Measurements from ENCODE around the gene SNAP47.
A peak's percentile ranks its signal among the peaks of the same experiment; 100 is the strongest.
"Not testable (repeated sequence)": the region's sequence is repeated elsewhere in the genome, so short reads cannot be mapped to it uniquely, and the experiment has no call there.

Gene SNAP47, protein sequence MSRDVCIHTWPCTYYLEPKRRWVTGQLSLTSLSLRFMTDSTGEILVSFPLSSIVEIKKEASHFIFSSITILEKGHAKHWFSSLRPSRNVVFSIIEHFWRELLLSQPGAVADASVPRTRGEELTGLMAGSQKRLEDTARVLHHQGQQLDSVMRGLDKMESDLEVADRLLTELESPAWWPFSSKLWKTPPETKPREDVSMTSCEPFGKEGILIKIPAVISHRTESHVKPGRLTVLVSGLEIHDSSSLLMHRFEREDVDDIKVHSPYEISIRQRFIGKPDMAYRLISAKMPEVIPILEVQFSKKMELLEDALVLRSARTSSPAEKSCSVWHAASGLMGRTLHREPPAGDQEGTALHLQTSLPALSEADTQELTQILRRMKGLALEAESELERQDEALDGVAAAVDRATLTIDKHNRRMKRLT

GRCh38 chr1:227734856-227735538 lies at the start of gene SNAP47, which contains the start of gene JMJD4:
TSS of gene SNAP47 (plus strand) at chr1:227735435. CDS start at chr1:227747737, 12,302 bp downstream.
TSS of gene JMJD4 (minus strand) at chr1:227735302. CDS start at chr1:227735273, 29 bp downstream.
- peak; percentile 86 for FAIRE-seq
- DNase-seq (ENCODE audit: low spot score) = peak; percentile 94

- FAIRE-seq (no peak), DNase-seq (ENCODE audit: low spot score) (no peak)
Observed at GRCh38 chr1:227685807-227686206, 49.4 kb upstream of the SNAP47 start.

DNA sequence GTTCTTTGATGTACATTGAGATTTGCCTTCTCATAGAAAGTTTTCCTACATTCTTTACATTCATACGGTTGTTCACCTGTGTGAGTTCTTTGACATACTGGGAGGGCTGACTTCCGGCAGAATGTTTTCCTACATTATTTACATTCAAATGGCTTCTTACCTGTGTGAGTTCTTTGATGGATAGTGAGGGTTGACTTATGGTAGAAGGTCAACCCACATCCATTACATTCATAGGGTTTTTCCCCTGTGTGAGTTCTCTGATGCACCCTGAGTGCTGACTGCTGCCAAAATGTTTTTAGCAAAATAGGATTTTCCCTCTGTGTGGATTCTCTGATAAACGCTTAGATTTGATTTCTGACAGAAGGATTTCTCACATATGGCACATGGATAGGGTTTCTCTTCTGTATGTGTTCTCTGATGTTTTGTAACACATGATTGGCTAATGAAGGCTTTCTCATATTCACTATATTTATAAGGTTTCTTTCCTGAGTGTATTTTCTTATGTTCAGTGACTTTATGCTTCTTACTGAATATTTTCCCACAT lies 37.8 kb upstream of the SNAP47 start:
- DNase-seq (ENCODE audit: low spot score) (no peak), FAIRE-seq (no peak)

DNA sequence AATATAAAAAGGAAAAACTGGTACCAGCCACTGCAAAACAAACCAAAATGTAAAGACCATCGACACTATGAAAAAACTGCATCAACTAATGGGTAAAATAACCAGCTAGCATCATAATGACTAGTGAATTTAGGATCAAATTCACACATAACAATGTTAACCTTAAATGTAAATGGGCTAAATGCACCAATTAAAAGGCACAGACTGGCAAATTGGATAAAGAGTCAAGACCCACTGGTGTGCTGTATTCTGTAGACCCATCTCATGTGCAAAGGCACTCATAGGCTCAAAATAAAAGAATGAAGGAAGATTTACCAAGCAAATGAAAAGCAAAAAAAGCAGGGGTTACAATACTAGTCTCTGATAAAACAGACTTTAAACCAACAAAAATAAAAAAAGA lies 33.6 kb upstream of the SNAP47 start:
- FAIRE-seq; DNase-seq (ENCODE audit: low spot score): not testable (repeated sequence)

DNA sequence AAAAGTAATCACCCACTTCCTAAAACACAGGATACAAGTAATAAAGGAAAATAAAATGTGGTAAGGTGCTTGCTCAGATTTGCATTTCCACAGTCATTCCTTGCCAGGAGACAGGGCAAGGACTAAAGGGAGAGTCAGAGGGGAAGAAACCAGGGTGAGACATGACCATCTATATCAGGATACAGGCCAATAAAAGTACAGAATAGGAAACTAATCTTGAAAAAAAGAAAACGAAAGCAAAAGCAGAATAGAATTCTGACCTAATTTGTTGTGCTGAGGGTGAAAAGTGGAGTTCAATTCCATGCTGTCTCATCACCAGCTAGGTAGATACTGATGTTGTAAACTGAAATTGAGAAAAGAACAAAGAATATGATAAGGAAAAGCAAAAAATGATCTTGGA lies 27.4 kb upstream of the SNAP47 start:
- FAIRE-seq (no peak), DNase-seq (ENCODE audit: low spot score) (no peak)

- DNase-seq (ENCODE audit: low spot score) (no peak), FAIRE-seq (no peak)
Observed at GRCh38 chr1:227709451-227709850, 25.8 kb upstream of the SNAP47 start.

DNA sequence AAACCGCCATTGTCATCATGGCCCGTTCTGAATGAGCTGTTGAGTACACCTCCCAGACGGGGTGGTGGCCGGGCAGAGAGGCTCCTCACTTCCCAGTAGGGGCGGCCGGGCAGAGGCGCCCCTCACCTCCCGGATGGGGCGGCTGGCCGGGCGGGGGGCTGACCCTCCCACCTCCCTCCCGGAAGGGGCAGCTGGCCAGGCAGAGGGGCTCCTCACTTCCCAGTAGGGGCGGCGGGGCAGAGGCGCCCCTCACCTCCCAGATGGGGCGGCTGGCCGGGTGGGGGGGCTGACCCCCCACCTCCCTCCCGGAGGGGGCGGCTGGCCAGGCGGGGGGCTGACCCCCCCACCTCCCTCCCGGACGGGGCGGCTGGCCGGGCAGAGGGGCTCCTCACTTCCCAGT lies 24.8 kb upstream of the SNAP47 start:
- DNase-seq (ENCODE audit: low spot score); FAIRE-seq: not testable (repeated sequence)

GRCh38 chr1:227712648-227713047 lies 22.6 kb upstream of the SNAP47 start:
- FAIRE-seq = no peak
- no peak for DNase-seq (ENCODE audit: low spot score)

GRCh38 chr1:227718932-227719331 lies 16.3 kb upstream of the SNAP47 start:
- no peak for DNase-seq (ENCODE audit: low spot score)
- no peak for FAIRE-seq

DNA sequence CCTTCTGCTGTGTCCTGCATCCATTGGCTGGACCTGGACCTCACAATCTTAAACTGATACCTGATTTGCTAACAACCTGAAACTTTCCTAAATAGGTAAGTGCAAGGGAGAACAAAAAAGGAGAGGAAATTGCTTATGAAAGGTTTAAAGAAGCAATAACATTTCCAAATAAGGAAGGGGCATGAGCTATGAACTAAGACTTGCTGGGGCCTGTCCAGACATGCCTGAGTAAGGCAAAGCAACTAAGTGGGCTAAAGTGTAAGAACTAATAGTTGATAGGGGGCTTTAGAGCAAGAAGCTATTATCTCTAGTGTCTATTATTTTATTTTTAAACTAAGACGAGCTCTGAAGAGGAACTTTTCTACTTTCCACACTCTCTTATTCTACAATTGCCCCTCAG lies 11.8 kb upstream of the SNAP47 start:
- FAIRE-seq (no peak), DNase-seq (ENCODE audit: low spot score) (no peak)

- FAIRE-seq (no peak), DNase-seq (ENCODE audit: low spot score) (no peak)
Observed at GRCh38 chr1:227725046-227725445, 10.2 kb upstream of the SNAP47 start.

DNA sequence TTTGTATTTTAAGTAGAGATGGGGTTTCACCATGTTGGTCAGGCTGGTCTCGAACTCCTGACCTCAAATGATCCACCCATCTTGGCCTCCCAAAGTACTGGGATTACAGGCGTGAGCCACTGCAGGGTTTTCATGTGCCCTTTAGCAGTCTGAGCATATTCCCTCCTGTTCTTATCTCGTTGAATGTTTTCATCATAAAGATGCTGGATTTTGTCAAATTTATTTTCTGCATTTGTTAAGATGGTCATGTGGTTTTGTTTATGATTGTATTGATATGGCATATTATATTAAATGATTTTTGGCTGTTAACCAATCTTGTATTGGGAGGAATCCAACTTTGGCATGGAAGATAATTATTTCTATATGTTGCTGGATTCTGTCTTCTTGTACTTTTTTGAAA lies 8.9 kb upstream of the SNAP47 start:
- DNase-seq (ENCODE audit: low spot score) (no peak), FAIRE-seq (no peak)

DNA sequence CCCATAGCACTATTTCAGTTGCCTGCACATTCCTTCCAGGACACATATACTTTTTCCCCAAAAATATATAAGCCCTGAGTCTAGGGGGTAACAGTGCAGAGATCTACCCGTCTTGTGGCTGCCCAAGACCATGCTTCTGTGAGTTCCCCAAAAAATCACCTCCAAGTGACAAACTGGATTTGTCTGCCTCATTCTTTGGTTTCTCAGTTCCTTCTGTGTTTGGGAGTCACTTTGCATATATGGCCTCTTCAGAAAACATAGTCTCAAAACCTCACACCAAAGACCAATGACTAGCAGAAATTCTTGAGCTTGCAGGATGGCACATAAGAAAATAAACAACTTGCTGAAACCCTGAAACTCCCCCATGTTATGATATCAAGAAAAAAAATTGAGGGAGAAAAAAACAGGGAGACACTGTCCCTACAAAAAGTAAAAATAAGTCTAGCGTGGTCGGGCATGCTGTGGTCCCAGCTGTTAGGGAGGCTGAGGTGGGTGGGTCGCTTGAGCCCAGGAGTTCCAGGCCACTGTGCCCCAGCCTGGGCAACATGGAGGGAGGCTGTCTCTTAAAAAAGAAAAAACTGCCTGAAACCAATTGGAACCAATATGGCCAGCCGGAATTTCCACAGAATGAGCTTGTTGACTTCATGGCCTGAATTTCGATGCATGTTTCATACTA lies 8.2 kb upstream of the SNAP47 start:
- FAIRE-seq = no peak
- DNase-seq (ENCODE audit: low spot score) = no peak

- peak; percentile 94 for DNase-seq (ENCODE audit: low spot score)
- peak; percentile 35 for FAIRE-seq
Observed at GRCh38 chr1:227728059-227728891, 7.0 kb upstream of the SNAP47 start.

DNA sequence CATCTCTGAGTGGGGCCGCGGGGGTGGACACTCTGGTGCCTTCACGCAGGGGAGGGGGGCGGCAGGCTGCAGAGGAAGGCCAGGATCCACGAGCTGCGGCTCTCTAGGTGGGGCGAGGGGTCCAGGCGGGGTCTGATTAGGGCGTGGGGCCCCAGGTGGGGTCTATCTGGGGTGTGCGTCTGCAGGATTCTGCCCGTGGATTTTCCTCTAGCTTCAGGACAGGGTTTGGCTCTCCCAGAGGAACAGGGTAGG lies 6.4 kb upstream of the SNAP47 start:
- no peak for DNase-seq (ENCODE audit: low spot score)
- no peak for FAIRE-seq

DNA sequence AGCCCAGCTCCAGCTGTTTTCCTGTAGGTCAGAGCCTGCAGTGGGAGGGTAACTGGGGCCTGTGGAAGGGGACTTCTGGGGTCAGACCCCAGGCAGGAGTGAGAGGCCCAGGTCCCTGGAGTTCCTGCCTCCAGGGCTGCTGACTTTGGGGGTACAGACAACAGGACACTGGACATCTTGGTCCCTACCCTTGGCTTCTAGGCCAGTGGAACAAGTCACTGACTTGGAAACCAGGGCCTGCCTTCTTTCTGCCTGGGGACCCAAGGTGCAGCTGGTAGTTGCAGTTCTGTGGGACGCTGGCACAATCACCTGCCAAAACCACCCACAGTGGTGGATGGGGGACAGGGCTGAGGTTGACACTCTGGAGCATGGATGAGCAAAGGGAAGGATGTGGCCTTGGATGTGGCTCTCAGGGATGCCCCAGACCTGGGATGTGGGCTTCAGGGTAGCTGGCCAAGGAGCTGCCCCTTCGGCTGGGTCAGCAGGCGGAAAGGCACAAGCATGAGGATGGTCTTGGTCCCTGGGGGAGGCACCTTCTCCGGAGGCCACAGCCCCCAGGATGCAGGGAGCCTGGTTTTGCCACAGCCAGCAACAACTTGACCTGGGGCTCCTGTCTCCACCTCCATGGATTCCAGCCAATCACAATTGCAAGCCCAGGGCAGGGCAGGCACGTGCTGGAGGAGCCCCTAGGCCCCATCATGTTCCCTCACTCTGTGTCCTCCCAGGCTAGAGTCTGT lies 5.9 kb upstream of the SNAP47 start:
- no peak for DNase-seq (ENCODE audit: low spot score)

DNA sequence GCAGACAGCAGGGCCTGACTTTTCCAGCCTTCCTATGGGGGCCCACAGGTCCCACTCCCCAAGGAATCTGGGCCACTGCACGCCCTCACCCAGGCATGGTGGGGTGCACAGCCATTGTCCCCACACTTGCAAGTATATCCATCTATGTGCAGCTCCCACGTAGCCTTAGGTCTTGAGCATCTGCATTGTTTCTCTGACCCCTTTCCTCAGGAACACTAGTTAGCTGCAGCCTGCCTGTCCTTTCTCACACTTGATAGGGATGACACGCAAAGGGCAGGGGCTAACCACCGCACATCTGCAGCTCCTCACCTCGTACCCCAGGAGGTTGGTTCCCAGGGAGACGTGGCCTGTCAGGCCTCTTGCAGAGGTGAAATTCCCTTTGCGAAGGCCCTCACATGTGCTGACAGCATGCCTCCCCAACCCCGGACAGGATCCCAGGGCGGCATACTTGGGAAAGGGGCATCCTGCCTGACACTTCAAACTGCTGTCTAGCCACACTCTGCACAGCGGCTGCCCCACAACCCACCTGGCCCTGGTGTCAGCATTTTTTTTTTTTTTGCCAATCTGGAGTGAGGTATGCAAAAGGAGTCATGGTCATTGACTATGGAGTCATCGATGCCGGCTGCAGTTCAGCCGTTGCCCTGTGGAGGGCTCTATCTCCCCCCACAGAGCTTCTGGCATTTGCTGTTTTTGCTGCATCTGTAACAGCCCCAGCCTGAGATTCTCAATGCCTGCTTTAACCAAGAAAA lies 5.2 kb upstream of the SNAP47 start:
- no peak for FAIRE-seq

More for the DNA sequence above, 5.9 kb upstream of the SNAP47 start:
- no peak for FAIRE-seq

GRCh38 chr1:227730630-227731151 lies 4.5 kb upstream of the SNAP47 start:
- no peak for FAIRE-seq
- DNase-seq (ENCODE audit: low spot score) = no peak

More for the DNA sequence above, 5.2 kb upstream of the SNAP47 start:
- DNase-seq (ENCODE audit: low spot score) = peak; percentile 62

GRCh38 chr1:227731241-227731677 lies 4.0 kb upstream of the SNAP47 start:
- FAIRE-seq = no peak
- no peak for DNase-seq (ENCODE audit: low spot score)

All from urothelium cell line (cell line).